ENCODE results near the gene THSD4.

The THSD4 gene

DNA sequence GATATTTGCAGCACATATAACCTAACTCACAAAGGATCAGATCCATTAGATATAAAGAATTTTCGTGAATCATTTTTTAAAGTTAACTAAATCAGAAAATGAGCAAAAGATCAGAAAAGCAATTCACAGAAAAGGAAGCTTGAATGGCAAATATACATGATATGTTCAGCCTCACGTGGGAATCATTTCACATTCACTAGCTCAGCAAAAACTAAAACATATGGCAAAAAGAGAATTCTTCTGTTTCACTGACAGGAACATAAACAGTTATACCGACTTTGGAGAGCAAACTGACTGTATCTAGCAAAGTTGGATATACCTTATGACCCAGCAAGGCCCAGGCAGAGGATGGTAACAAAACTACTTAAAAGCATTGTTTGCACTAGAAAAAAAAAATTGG is 661.0 kb downstream of the THSD4 start:
- H3K4me1 ChIP-seq (ENCODE audit: low read depth, poor library complexity, severe bottlenecking) = peaks cover 4% of the 10 kb centered on the region
- no peaks in the 10 kb centered on the region for H3K27me3 ChIP-seq (ENCODE audit: insufficient read depth, low read depth)
- H3K4me2 ChIP-seq = no peak overlapping the region
- H4K20me1 ChIP-seq (ENCODE audit: insufficient read depth) = no peaks in the 10 kb centered on the region
- H2AFZ ChIP-seq (ENCODE audit: low read depth) = no peak overlapping the region
- H3K79me2 ChIP-seq (ENCODE audit: insufficient read depth, low read depth) = no peaks in the 10 kb centered on the region
- H3K9ac ChIP-seq = no peak overlapping the region
- H3K27ac ChIP-seq = no peak overlapping the region
- TF ChIP-seq CTCF (conservative IDR thresholded peaks at IDR 0.05; ENCODE audit: low read depth, low read length) = no peak
- H3K4me3 ChIP-seq (IDR thresholded peaks at IDR 0.05; ENCODE audit: insufficient read depth, low read depth, low read length) = no peak overlapping the region
- H3K36me3 ChIP-seq (ENCODE audit: insufficient read depth) = no peaks in the 10 kb centered on the region

- no peak overlapping the region for H3K4me2 ChIP-seq
Measured at GRCh38 chr15:71777216-71777943, 662.1 kb downstream of the THSD4 start.

GRCh38 chr15:71779073-71779797 is 664.0 kb downstream of the THSD4 start:
- H3K27ac ChIP-seq = no peak overlapping the region
- H4K20me1 ChIP-seq (ENCODE audit: insufficient read depth) = no peaks in the 10 kb centered on the region
- H2AFZ ChIP-seq (ENCODE audit: low read depth) = no peak overlapping the region
- H3K4me2 ChIP-seq = no peak overlapping the region
- H3K36me3 ChIP-seq (ENCODE audit: insufficient read depth) = no peaks in the 10 kb centered on the region
- H3K79me2 ChIP-seq (ENCODE audit: insufficient read depth, low read depth) = no peaks in the 10 kb centered on the region
- H3K27me3 ChIP-seq (ENCODE audit: insufficient read depth, low read depth) = no peaks in the 10 kb centered on the region
- H3K4me1 ChIP-seq (ENCODE audit: low read depth, poor library complexity, severe bottlenecking) = peaks cover 4% of the 10 kb centered on the region
- TF ChIP-seq CTCF (conservative IDR thresholded peaks at IDR 0.05; ENCODE audit: low read depth, low read length) = no peak
- H3K9ac ChIP-seq = no peak overlapping the region
- H3K4me3 ChIP-seq (IDR thresholded peaks at IDR 0.05; ENCODE audit: insufficient read depth, low read depth, low read length) = no peak overlapping the region

More at GRCh38 chr15:71777216-71777943, 662.1 kb downstream of the THSD4 start:
- Histone ChIP-seq H4K20me1 (ENCODE audit: insufficient read depth) (no peaks in the 10 kb centered on the region), H3K27ac (no peak overlapping the region), H3K9ac (no peak overlapping the region), H3K79me2 (ENCODE audit: insufficient read depth, low read depth) (no peaks in the 10 kb centered on the region), H3K4me1 (ENCODE audit: low read depth, poor library complexity, severe bottlenecking) (peaks cover 4% of the 10 kb centered on the region), H3K36me3 (ENCODE audit: insufficient read depth) (no peaks in the 10 kb centered on the region), H3K27me3 (ENCODE audit: insufficient read depth, low read depth) (no peaks in the 10 kb centered on the region), H3K4me3 (IDR thresholded peaks at IDR 0.05; ENCODE audit: insufficient read depth, low read depth, low read length) (no peak overlapping the region), H2AFZ (ENCODE audit: low read depth) (no peak overlapping the region)
- TF ChIP-seq CTCF (conservative IDR thresholded peaks at IDR 0.05; ENCODE audit: low read depth, low read length) = no peak

- H3K27me3 ChIP-seq (ENCODE audit: insufficient read depth, low read depth) = no peaks in the 10 kb centered on the region
- H3K4me3 ChIP-seq (IDR thresholded peaks at IDR 0.05; ENCODE audit: insufficient read depth, low read depth, low read length) = no peak overlapping the region
- H3K9ac ChIP-seq = no peak overlapping the region
- no peaks in the 10 kb centered on the region for H3K36me3 ChIP-seq (ENCODE audit: insufficient read depth)
- peak; percentile 85 for TF ChIP-seq CTCF (conservative IDR thresholded peaks at IDR 0.05; ENCODE audit: low read depth, low read length)
- H4K20me1 ChIP-seq (ENCODE audit: insufficient read depth) = no peaks in the 10 kb centered on the region
- H3K27ac ChIP-seq = no peak overlapping the region
- H3K4me2 ChIP-seq = peak overlapping the region; percentile 39; the same call in 1 of the 2 replicates
- H3K79me2 ChIP-seq (ENCODE audit: insufficient read depth, low read depth) = no peaks in the 10 kb centered on the region
- peaks cover 4% of the 10 kb centered on the region for H3K4me1 ChIP-seq (ENCODE audit: low read depth, poor library complexity, severe bottlenecking)
- peak overlapping the region; percentile 47 for H2AFZ ChIP-seq (ENCODE audit: low read depth)
Measured at GRCh38 chr15:71780115-71780976, 665.1 kb downstream of the THSD4 start.
